ENCODE measurements around the gene ADRA2A.

- TF ChIP-seq CTCF (IDR thresholded peaks at IDR 0.05) = no peak
- TF ChIP-seq POLR2A (IDR thresholded peaks at IDR 0.05) = no peak
These were observed 31.0 kb downstream of the ADRA2A start for GRCh38 chr10:111107846-111108245.

Data from heart left ventricle (tissue), 13 donors.